C4-2B (cell line): ENCODE data around the gene GGT6.

Experiments used
- H3K27ac ChIP-seq: fragments of 450-650 bp; 2 replicates; pipeline ENCODE4 v1.5.1; 2017
- ZFX ChIP-seq: fragments of 450-650 bp; IDR thresholded peaks from 2 replicates; pipeline ENCODE4 v1.6.1; 2017
- TF ChIP-seq, protein P1 (sequence below): fragments of 450-650 bp; conservative IDR thresholded peaks from 2 replicates; pipeline ENCODE4 v1.5.1; 2017; ENCODE audit warnings: mild to moderate bottlenecking

GGT6 gene

GRCh38 chr17:4520060-4520893 lies 40.1 kb downstream of the GGT6 start:
- no peak for TF ChIP-seq ZFX
- TF ChIP-seq, protein P1, sequence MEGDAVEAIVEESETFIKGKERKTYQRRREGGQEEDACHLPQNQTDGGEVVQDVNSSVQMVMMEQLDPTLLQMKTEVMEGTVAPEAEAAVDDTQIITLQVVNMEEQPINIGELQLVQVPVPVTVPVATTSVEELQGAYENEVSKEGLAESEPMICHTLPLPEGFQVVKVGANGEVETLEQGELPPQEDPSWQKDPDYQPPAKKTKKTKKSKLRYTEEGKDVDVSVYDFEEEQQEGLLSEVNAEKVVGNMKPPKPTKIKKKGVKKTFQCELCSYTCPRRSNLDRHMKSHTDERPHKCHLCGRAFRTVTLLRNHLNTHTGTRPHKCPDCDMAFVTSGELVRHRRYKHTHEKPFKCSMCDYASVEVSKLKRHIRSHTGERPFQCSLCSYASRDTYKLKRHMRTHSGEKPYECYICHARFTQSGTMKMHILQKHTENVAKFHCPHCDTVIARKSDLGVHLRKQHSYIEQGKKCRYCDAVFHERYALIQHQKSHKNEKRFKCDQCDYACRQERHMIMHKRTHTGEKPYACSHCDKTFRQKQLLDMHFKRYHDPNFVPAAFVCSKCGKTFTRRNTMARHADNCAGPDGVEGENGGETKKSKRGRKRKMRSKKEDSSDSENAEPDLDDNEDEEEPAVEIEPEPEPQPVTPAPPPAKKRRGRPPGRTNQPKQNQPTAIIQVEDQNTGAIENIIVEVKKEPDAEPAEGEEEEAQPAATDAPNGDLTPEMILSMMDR: no peak
- no peak overlapping the region for H3K27ac ChIP-seq

DNA sequence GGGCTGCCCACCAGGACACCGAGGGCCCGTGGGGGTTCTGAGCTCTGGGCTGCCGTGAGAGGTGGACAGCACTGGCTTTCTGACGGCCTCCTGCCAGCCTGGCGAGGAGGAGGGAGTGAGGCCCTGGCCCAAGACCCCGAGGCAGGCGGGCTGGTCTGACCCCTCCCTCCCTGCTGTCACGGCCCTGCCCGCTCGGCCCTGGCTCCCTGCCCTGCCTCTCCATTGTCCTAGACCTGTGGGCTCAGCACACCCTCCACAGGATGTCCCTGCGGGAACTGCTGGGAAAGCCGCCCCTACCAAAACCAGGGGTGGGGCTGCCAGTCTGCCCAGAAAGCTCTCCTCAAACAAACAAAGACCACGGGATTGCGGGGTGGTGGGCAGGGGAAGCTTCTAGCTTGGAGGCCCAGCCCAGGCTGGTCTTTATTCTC lies 41.0 kb downstream of the GGT6 start:
- no peak overlapping the region for H3K27ac ChIP-seq
- TF ChIP-seq, protein P1: no peak

DNA sequence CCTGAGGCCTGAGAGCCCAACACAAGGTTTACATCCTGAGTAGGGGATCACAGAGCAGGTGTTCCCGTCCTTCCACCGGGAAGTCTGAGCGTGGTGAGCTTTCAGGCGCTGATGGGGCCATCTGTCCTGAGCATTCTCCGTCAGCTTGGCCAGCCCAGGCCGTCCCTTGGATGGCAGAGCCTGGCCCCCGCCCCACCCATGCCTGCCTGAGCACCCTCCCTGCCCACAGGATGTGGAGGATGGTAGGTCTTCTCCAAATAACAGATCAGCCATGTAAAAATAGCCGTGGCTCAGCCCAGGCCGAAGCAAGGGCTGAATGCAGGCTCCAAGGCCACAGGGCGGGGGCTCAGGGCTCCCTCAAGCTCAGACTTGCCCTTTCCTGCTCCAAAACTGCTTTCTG lies 41.5 kb downstream of the GGT6 start:
- no peak for TF ChIP-seq ZFX
- TF ChIP-seq, protein P1: no peak
- H3K27ac ChIP-seq: no peak overlapping the region

GRCh38 chr17:4516735-4517134 lies 43.6 kb downstream of the GGT6 start:
- TF ChIP-seq, protein P1: no peak
- TF ChIP-seq ZFX: no peak
- H3K27ac ChIP-seq: no peak overlapping the region

DNA sequence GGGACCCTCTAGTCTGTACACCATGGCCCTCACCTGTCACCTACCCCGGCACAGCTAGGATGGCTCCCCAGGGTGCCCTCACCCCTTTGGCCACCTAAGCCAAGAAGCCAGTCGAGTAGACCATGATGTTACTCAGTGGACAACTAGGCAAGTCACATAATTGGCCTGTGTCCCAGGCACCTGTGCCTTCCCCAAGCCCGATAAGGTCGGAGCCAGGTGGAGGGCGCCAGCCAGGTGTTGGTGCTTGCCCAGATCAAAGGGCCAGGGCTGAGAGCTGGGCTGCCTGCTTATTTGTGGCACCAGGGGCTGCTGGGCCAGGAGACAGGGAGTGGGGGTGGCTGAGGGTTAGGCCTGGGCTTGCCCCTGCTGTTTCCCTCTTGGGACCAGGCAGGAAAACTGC lies 44.9 kb downstream of the GGT6 start:
- TF ChIP-seq, protein P1: no peak
- TF ChIP-seq ZFX: no peak
- no peak overlapping the region; the same call in 1 of the 2 replicates for H3K27ac ChIP-seq

- peak overlapping the region; percentile 64 for H3K27ac ChIP-seq
- TF ChIP-seq ZFX: no peak
Observed at GRCh38 chr17:4514779-4515178, 45.6 kb downstream of the GGT6 start.

- TF ChIP-seq, protein P1: no peak
- no peak for TF ChIP-seq ZFX
- peak overlapping the region; percentile 64 for H3K27ac ChIP-seq
Observed at GRCh38 chr17:4514206-4514605, 46.2 kb downstream of the GGT6 start.
